ENCODE measurements around the gene ASB18.

DNA sequence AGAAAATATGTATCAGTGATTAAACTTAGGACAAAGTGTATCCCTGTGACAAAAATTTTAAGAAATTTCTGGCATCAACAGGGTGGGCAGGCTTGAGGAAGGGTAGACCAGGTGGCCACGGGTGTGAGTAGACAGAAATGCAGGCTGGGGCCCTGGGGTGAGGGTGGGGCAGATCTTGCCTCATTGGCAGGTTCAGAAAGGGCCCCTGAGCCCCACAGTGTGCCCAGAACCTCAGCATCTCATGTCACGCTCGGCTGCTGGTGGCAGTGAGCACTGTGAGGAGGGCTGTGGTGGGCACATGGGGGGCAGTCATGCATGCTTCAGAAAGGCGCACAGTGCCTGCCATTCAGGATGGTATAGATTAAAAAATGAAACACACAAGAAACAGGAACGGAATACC, 7.6 kb upstream of the ASB18 start:
- TF ChIP-seq, protein P1, sequence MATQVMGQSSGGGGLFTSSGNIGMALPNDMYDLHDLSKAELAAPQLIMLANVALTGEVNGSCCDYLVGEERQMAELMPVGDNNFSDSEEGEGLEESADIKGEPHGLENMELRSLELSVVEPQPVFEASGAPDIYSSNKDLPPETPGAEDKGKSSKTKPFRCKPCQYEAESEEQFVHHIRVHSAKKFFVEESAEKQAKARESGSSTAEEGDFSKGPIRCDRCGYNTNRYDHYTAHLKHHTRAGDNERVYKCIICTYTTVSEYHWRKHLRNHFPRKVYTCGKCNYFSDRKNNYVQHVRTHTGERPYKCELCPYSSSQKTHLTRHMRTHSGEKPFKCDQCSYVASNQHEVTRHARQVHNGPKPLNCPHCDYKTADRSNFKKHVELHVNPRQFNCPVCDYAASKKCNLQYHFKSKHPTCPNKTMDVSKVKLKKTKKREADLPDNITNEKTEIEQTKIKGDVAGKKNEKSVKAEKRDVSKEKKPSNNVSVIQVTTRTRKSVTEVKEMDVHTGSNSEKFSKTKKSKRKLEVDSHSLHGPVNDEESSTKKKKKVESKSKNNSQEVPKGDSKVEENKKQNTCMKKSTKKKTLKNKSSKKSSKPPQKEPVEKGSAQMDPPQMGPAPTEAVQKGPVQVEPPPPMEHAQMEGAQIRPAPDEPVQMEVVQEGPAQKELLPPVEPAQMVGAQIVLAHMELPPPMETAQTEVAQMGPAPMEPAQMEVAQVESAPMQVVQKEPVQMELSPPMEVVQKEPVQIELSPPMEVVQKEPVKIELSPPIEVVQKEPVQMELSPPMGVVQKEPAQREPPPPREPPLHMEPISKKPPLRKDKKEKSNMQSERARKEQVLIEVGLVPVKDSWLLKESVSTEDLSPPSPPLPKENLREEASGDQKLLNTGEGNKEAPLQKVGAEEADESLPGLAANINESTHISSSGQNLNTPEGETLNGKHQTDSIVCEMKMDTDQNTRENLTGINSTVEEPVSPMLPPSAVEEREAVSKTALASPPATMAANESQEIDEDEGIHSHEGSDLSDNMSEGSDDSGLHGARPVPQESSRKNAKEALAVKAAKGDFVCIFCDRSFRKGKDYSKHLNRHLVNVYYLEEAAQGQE (IDR thresholded peaks at IDR 0.05; ENCODE audit: low read depth): no peak
- TF ChIP-seq, protein P2, sequence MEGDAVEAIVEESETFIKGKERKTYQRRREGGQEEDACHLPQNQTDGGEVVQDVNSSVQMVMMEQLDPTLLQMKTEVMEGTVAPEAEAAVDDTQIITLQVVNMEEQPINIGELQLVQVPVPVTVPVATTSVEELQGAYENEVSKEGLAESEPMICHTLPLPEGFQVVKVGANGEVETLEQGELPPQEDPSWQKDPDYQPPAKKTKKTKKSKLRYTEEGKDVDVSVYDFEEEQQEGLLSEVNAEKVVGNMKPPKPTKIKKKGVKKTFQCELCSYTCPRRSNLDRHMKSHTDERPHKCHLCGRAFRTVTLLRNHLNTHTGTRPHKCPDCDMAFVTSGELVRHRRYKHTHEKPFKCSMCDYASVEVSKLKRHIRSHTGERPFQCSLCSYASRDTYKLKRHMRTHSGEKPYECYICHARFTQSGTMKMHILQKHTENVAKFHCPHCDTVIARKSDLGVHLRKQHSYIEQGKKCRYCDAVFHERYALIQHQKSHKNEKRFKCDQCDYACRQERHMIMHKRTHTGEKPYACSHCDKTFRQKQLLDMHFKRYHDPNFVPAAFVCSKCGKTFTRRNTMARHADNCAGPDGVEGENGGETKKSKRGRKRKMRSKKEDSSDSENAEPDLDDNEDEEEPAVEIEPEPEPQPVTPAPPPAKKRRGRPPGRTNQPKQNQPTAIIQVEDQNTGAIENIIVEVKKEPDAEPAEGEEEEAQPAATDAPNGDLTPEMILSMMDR (IDR thresholded peaks at IDR 0.05 in 2 of 3, conservative IDR thresholded peaks at IDR 0.05 in 1 of 3; ENCODE audit: borderline replicate concordance in 1 of 3, insufficient read depth in 1 of 3, low read depth in 2 of 3, low read length in 2 of 3): no peak
- TF ChIP-seq SIN3A (IDR thresholded peaks at IDR 0.05; ENCODE audit: low read depth) (no peak), EZH2 (IDR thresholded peaks at IDR 0.05) (no peak), ZFX (IDR thresholded peaks at IDR 0.05) (no peak), POLR2A (IDR thresholded peaks at IDR 0.05; ENCODE audit: borderline replicate concordance, extremely low read depth, insufficient read depth, insufficient read length) (no peak), YY1 (IDR thresholded peaks at IDR 0.05; ENCODE audit: extremely low read depth, insufficient replicate concordance, low read depth, low read length) (no peak), POLR2AphosphoS5 (IDR thresholded peaks at IDR 0.05; ENCODE audit: low read depth, low read length) (no peak), RAD21 (IDR thresholded peaks at IDR 0.05; ENCODE audit: low read depth) (no peak), EZH2phosphoT487 (IDR thresholded peaks at IDR 0.05; ENCODE audit: borderline replicate concordance) (no peak), EGR1 (IDR thresholded peaks at IDR 0.05; ENCODE audit: low read depth) (no peak), FOSL1 (IDR thresholded peaks at IDR 0.05; ENCODE audit: low read depth) (no peak)
- TF ChIP-seq, protein P3, sequence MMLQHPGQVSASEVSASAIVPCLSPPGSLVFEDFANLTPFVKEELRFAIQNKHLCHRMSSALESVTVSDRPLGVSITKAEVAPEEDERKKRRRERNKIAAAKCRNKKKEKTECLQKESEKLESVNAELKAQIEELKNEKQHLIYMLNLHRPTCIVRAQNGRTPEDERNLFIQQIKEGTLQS (IDR thresholded peaks at IDR 0.05): no peak
- TF ChIP-seq, protein P4, sequence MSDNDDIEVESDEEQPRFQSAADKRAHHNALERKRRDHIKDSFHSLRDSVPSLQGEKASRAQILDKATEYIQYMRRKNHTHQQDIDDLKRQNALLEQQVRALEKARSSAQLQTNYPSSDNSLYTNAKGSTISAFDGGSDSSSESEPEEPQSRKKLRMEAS (IDR thresholded peaks at IDR 0.05): no peak
